GM12878 (cell line): ENCODE data around the gene GARNL3. TPM values are rescaled to one million over a fixed set of nuclear protein-coding genes. Genes with fewer than 3 reads are reported as not detected.

ENCODE experiments used
- ATAC-seq: fragments of 200-7000 bp; cut with Tn5 transposase; 3 replicates; pipeline ENCODE4 v1.9.1; 2020; ENCODE audit warnings: mild to moderate bottlenecking, moderate library complexity
- BruUV-seq: library from RNA; stranded (reverse); fragments of 400-500 nt; replicated peaks from 2 replicates; lab custom pipeline; 2021; lab: Mats Ljungman, UMichigan
- CTCF ChIA-PET: fragments of 300-600 bp; sonication (Branson Sonifier 250); formaldehyde crosslinking; extraction: SDS; loops from one replicate; lab custom pipeline; 2021; ENCODE audit warnings: inconsistent platforms; lab: Yijun Ruan, JAX
- POLR2A ChIA-PET: fragments of 350-600 bp; formaldehyde crosslinking; extraction: SDS; loops from one replicate; lab custom pipeline; 2021; ENCODE audit warnings: inconsistent platforms; lab: Charles Lee
- RAD21 ChIA-PET: fragments of 300-600 bp; sonication (Branson Sonifier 250); formaldehyde crosslinking; loops from one replicate; lab custom pipeline; 2023; ENCODE audit warnings: antibody characterized with exemption; ENCODE audit not compliant: unreplicated experiment; lab: Charles Lee
- SMC1A ChIA-PET: fragments of 300-600 bp; sonication (Branson Sonifier 250); formaldehyde crosslinking; loops from one replicate; lab custom pipeline; 2023; ENCODE audit not compliant: unreplicated experiment, uncharacterized antibody; lab: Charles Lee
- DNase-seq: peaks from one replicate; pipeline ENCODE4 v3.0.0-alpha.2; 2011; ENCODE audit warnings: low read depth, low spot score
- FAIRE-seq: peaks from 3 replicates; lab custom pipeline; 2011; peaks lifted over from hg19 to GRCh38; lab: Jason Lieb, UNC
- H2AFZ ChIP-seq: 2 replicates; pipeline ENCODE4 v1.6.0; 2011; ENCODE audit warnings: low read depth, low read length, control low read depth; ENCODE audit not compliant: control insufficient read depth
- H3K27ac ChIP-seq: 2 replicates; pipeline ENCODE4 v1.5.1; 2011; ENCODE audit warnings: control low read depth; ENCODE audit not compliant: control insufficient read depth, insufficient read depth
- H3K27me3 ChIP-seq, 2 experiments: replicated peaks in 1 of 2; 2 replicates each; pipeline versions ENCODE4 v1.6.0 to v1.6.1; 2011; ENCODE audit warnings: low read length in 1 of 2; ENCODE audit not compliant: control insufficient read depth in 2 of 2, insufficient read depth in 2 of 2
- H3K36me3 ChIP-seq, 2 experiments: 2 replicates each; pipeline ENCODE4 v1.5.1; 2011; ENCODE audit warnings: low read length in 1 of 2; ENCODE audit not compliant: control insufficient read depth in 2 of 2, insufficient read depth in 2 of 2
- H3K4me1 ChIP-seq: 2 replicates; pipeline ENCODE4 v1.6.1; 2011; ENCODE audit warnings: mild to moderate bottlenecking, low read length, moderate library complexity, mixed read lengths; ENCODE audit not compliant: control insufficient read depth, insufficient read depth
- H3K4me2 ChIP-seq: 2 replicates; pipeline ENCODE4 v1.6.0; 2011; ENCODE audit warnings: control low read depth; ENCODE audit not compliant: control insufficient read depth, insufficient read depth
- H3K4me3 ChIP-seq: fragments of 200-600 bp; sonication (generic); 2 replicates; pipeline ENCODE4 v1.5.1; 2016
- H3K79me2 ChIP-seq: 2 replicates; pipeline ENCODE4 v1.6.0; 2011; ENCODE audit warnings: low read length; ENCODE audit not compliant: control insufficient read depth, insufficient read depth
- H3K9ac ChIP-seq: 2 replicates; pipeline ENCODE4 v1.8.0; 2011; ENCODE audit warnings: low read length, control low read depth, mixed read lengths; ENCODE audit not compliant: control insufficient read depth, insufficient read depth
- H3K9me3 ChIP-seq: replicated peaks from 3 replicates; pipeline ENCODE4 v1.5.1; 2011; ENCODE audit warnings: mild to moderate bottlenecking, low read length; ENCODE audit not compliant: control insufficient read depth, insufficient read depth
- H4K20me1 ChIP-seq: 2 replicates; pipeline ENCODE4 v1.6.0; 2011; ENCODE audit not compliant: control insufficient read depth, insufficient read depth
- CREB1 ChIP-seq: IDR thresholded peaks from 2 replicates; pipeline ENCODE4 v1.6.1; 2012; ENCODE audit warnings: low read depth, mild to moderate bottlenecking, inconsistent platforms
- ESRRA ChIP-seq: IDR thresholded peaks from 2 replicates; pipeline ENCODE4 v1.6.1; 2012; ENCODE audit warnings: mild to moderate bottlenecking, low read length, improper control_type of control experiment
- GABPA ChIP-seq: IDR thresholded peaks from 2 replicates; pipeline ENCODE4 v1.6.1; 2014; ENCODE audit warnings: antibody characterized with exemption, low read depth, mild to moderate bottlenecking, inconsistent platforms
- IRF4 ChIP-seq: IDR thresholded peaks from 2 replicates; pipeline ENCODE4 v1.6.1; 2011; ENCODE audit warnings: low read depth, low read length
- IRF5 ChIP-seq: fragments of 450-650 bp; IDR thresholded peaks from 2 replicates; pipeline ENCODE4 v1.6.1; 2017; ENCODE audit warnings: borderline replicate concordance
- MXI1 ChIP-seq: fragments of 150-350 bp; IDR thresholded peaks from 2 replicates; pipeline ENCODE4 v1.6.1; 2011; ENCODE audit warnings: low read depth, mild to moderate bottlenecking, inconsistent platforms, low read length, improper control_type of control experiment
- RAD21 ChIP-seq: IDR thresholded peaks from 2 replicates; pipeline ENCODE4 v1.6.1; 2011; ENCODE audit warnings: mild to moderate bottlenecking, low read depth, low read length, moderate library complexity; ENCODE audit not compliant: insufficient read depth
- SMC3 ChIP-seq: IDR thresholded peaks from 2 replicates; pipeline ENCODE4 v1.6.1; 2011; ENCODE audit warnings: low read length, improper control_type of control experiment, borderline replicate concordance
- SPI1 ChIP-seq: IDR thresholded peaks from 2 replicates; pipeline ENCODE4 v1.6.1; 2011; ENCODE audit warnings: low read depth, mild to moderate bottlenecking, low read length, moderate library complexity, borderline replicate concordance; ENCODE audit not compliant: insufficient read depth
- TAF1 ChIP-seq: IDR thresholded peaks from 2 replicates; pipeline ENCODE4 v1.6.1; 2011; ENCODE audit warnings: mild to moderate bottlenecking, low read depth, low read length, borderline replicate concordance
- TCF7 ChIP-seq: IDR thresholded peaks from 2 replicates; pipeline ENCODE4 v1.6.1; 2014; ENCODE audit warnings: antibody characterized with exemption, borderline replicate concordance
- YBX1 ChIP-seq: fragments of 450-650 bp; IDR thresholded peaks from 2 replicates; pipeline ENCODE4 v1.6.1; 2016; ENCODE audit warnings: antibody characterized with exemption
- WGBS: methylation state at CpG from one replicate; pipeline ENCODE4 v1.1.6; 2016; ENCODE audit warnings: low lambda C conversion rate; ENCODE audit not compliant: insufficient replicate concordance, insufficient coverage; ENCODE audit errors: missing lambda C conversion rate; 5-methylcytosine and 5-hydroxymethylcytosine counted together
- in situ Hi-C: fragments of 300-500 bp; cut with MboI; formaldehyde crosslinking; loops from 9 replicates; pipeline ENCODE4 v1.14.3; 2018; ENCODE audit warnings: mixed read lengths
- intact Hi-C: fragments of 100-400 bp; cut with micrococcal nuclease; formaldehyde crosslinking; loops from one replicate; pipeline ENCODE4 v1.14.2; 2022; ENCODE audit not compliant: unreplicated experiment
- polyA plus RNA-seq, 11 experiments: library from polyadenylated mRNA; depleted of rRNA in 4 of 11; unstranded in 6 of 11; stranded (reverse) in 5 of 11; fragments of >200 nt; fragmentation: Nextera tagmentation in 4 of 11; fragmentation: Illumina TruSeq in 1 of 11; extraction: Ambion mirVana in 4 of 11; extraction: Trizol in 1 of 11; gene quantifications; 1 replicate in 1 of 11; 2 replicates in 10 of 11; pipeline versions ENCODE4 v1.2.1 to v1.2.3, GENCODE V29; 2011 to 2016; ENCODE audit warnings: inconsistent platforms in 2 of 11, missing spikeins in 2 of 11, low read depth in 1 of 11
- total RNA-seq, 4 experiments: library from RNA; depleted of rRNA in 3 of 4; stranded (reverse); fragments of >200 nt in 3 of 4; fragmentation: Illumina TruSeq in 1 of 4; extraction: Trizol in 1 of 4; gene quantifications; 2 replicates each; pipeline versions ENCODE4 v1.2.1 to v1.2.3, GENCODE V29; 2013 to 2021
- TF ChIP-seq, protein P1 (sequence below): IDR thresholded peaks from 2 replicates; pipeline ENCODE4 v1.6.1; 2011; ENCODE audit warnings: mild to moderate bottlenecking, low read depth, low read length, moderate library complexity; ENCODE audit not compliant: insufficient replicate concordance
- TF ChIP-seq, protein P2 (sequence below): IDR thresholded peaks from 2 replicates; pipeline ENCODE4 v1.6.1; 2011; ENCODE audit warnings: borderline replicate concordance, low read depth, mild to moderate bottlenecking, moderate library complexity, mixed read lengths, low read length; ENCODE audit not compliant: insufficient read depth; ENCODE audit errors: extremely low read length
- TF ChIP-seq, protein P3 (sequence below), 3 experiments: IDR thresholded peaks in 2 of 3; conservative IDR thresholded peaks in 1 of 3; 2 replicates each; pipeline ENCODE4 v1.5.1; 2011; ENCODE audit warnings: low read depth in 3 of 3, low read length in 3 of 3, mild to moderate bottlenecking in 3 of 3, control low read depth in 2 of 3, moderate library complexity in 2 of 3, inconsistent platforms in 1 of 3, mixed read lengths in 1 of 3; ENCODE audit not compliant: control insufficient read depth in 2 of 3, insufficient read depth in 1 of 3; ENCODE audit errors: extremely low read depth in 1 of 3

The GARNL3 gene
- total and polyA plus RNA-seq, 10 of the 15 experiments (the other 5 are each of a cell fraction or from before 2014, with no cell fraction given): 0.89 to 13.2 (median 6.3) TPM

DNA sequence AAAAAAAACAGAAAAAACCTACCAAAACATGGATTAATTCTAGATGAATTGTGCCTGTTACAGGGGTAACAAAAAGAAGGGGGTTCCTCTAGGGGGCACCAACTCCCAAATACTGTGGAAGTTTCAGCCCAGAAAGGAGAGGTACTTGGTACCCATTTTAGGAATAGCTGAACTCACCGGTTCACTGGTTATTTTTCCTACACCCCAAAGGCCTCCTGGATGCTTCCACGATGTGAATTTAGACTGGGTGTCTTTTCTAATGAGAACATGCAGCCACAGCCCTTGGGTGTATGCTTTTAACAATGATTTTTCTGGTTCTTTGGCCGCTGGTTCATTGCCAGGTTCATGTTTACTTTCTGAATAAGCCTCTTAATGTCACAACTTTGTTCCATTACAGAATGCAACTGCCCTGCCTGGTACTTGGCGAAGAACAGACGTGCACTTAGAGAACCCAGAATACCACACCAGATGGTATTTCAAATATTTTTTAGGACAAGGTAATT is 46.7 kb downstream of the GARNL3 start:
- intact Hi-C loops (loop anchor here (5.0 kb wide), 2 partner anchors 86 to 111 kb away; partner anchors contain the start of genes SLC2A8 and ZNF79), in situ Hi-C loops (no loop called here)
- Histone ChIP-seq H3K9me3 (no peaks in the 10 kb centered on the region), H3K79me2 (no peaks in the 10 kb centered on the region), H3K27ac (no peak overlapping the region), H3K4me2 (no peak overlapping the region), H3K36me3 (no peaks in the 10 kb centered on the region; a peak in 1 of 4 replicates), H3K9ac (no peak overlapping the region), H3K27me3 (no peaks in the 10 kb centered on the region), H4K20me1 (no peaks in the 10 kb centered on the region), H3K4me3 (no peak overlapping the region), H3K4me1 (no peaks in the 10 kb centered on the region), H2AFZ (no peak overlapping the region)
- no TSS peak for BruUV-seq
- ChIA-PET SMC1A (interaction anchor here (0.6 to 2.1 kb wide), 6 partner anchors 10 to 370 kb away, joined by 4 to 12 read pairs (median 6); partner anchors contain the start of gene SLC2A8), POLR2A (no interaction called here), CTCF (interaction anchor here (0.8 to 2.2 kb wide), 10 partner anchors 9 to 370 kb away, joined by 3 to 25 read pairs (median 4); partner anchors contain the start of gene SLC2A8), RAD21 (interaction anchor here (1.3 kb wide), 1 partner anchor 86 kb away, joined by 6 read pairs; the partner anchor contains the start of gene SLC2A8)
- WGBS: 88% methylated on average over 5 of the region's 5 CpGs
- DNase-seq: no peak
- TF ChIP-seq SPI1: no peak
- no peak for TF ChIP-seq GABPA
- TF ChIP-seq MXI1: no peak
- no peak for TF ChIP-seq IRF5
- TF ChIP-seq RAD21: peak; percentile 49
- TF ChIP-seq IRF4: no peak
- TF ChIP-seq, protein P1, sequence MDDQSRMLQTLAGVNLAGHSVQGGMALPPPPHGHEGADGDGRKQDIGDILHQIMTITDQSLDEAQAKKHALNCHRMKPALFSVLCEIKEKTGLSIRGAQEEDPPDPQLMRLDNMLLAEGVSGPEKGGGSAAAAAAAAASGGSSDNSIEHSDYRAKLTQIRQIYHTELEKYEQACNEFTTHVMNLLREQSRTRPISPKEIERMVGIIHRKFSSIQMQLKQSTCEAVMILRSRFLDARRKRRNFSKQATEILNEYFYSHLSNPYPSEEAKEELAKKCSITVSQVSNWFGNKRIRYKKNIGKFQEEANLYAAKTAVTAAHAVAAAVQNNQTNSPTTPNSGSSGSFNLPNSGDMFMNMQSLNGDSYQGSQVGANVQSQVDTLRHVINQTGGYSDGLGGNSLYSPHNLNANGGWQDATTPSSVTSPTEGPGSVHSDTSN: no peak
- TF ChIP-seq ESRRA: no peak
- no peak for TF ChIP-seq TAF1
- TF ChIP-seq, protein P2, sequence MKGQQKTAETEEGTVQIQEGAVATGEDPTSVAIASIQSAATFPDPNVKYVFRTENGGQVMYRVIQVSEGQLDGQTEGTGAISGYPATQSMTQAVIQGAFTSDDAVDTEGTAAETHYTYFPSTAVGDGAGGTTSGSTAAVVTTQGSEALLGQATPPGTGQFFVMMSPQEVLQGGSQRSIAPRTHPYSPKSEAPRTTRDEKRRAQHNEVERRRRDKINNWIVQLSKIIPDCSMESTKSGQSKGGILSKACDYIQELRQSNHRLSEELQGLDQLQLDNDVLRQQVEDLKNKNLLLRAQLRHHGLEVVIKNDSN: no peak
- no peak for TF ChIP-seq CREB1
- TF ChIP-seq SMC3: peak; percentile 53; the same call in 1 of the 2 replicates
- TF ChIP-seq TCF7: no peak
- TF ChIP-seq, protein P3, sequence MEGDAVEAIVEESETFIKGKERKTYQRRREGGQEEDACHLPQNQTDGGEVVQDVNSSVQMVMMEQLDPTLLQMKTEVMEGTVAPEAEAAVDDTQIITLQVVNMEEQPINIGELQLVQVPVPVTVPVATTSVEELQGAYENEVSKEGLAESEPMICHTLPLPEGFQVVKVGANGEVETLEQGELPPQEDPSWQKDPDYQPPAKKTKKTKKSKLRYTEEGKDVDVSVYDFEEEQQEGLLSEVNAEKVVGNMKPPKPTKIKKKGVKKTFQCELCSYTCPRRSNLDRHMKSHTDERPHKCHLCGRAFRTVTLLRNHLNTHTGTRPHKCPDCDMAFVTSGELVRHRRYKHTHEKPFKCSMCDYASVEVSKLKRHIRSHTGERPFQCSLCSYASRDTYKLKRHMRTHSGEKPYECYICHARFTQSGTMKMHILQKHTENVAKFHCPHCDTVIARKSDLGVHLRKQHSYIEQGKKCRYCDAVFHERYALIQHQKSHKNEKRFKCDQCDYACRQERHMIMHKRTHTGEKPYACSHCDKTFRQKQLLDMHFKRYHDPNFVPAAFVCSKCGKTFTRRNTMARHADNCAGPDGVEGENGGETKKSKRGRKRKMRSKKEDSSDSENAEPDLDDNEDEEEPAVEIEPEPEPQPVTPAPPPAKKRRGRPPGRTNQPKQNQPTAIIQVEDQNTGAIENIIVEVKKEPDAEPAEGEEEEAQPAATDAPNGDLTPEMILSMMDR (IDR thresholded peaks at IDR 0.05 in 2 of 3, conservative IDR thresholded peaks at IDR 0.05 in 1 of 3; ENCODE audit: control insufficient read depth in 2 of 3, extremely low read depth in 1 of 3, insufficient read depth in 1 of 3, low read depth in 3 of 3, low read length in 3 of 3): peak; percentile 33 to 45 (median 43)
- no peak for TF ChIP-seq YBX1
- FAIRE-seq: no peak
- peak; percentile 58 for ATAC-seq
